ENCODE results near the gene KRT83.

KRT83 gene

GRCh38 chr12:52307836-52308805 is 13.1 kb downstream of the KRT83 start:
- TF ChIP-seq FOXP2 (optimal IDR thresholded peaks at IDR 0.05; ENCODE audit: borderline replicate concordance, extremely low read depth, extremely low read length, insufficient read depth) = no peak

- TF ChIP-seq SIN3A (IDR thresholded peaks at IDR 0.05; ENCODE audit: borderline replicate concordance, insufficient read depth, low read length) (no peak), REST (IDR thresholded peaks at IDR 0.05; ENCODE audit: insufficient read depth in 1 of 2, low read depth in 2 of 2, low read length in 2 of 2) (no peak), POLR2AphosphoS5 (IDR thresholded peaks at IDR 0.05; ENCODE audit: low read depth, low read length) (no peak), FOXP2 (optimal IDR thresholded peaks at IDR 0.05; ENCODE audit: borderline replicate concordance, extremely low read depth, extremely low read length, insufficient read depth) (no peak), TAF1 (IDR thresholded peaks at IDR 0.05; ENCODE audit: borderline replicate concordance, insufficient read depth, low read length) (no peak)
These were observed 14.5 kb downstream of the KRT83 start for GRCh38 chr12:52306731-52307130.

- TF ChIP-seq TAF1 (IDR thresholded peaks at IDR 0.05; ENCODE audit: borderline replicate concordance, insufficient read depth, low read length) (no peak), SIN3A (IDR thresholded peaks at IDR 0.05; ENCODE audit: borderline replicate concordance, insufficient read depth, low read length) (no peak), POLR2AphosphoS5 (IDR thresholded peaks at IDR 0.05; ENCODE audit: low read depth, low read length) (no peak), FOXP2 (optimal IDR thresholded peaks at IDR 0.05; ENCODE audit: borderline replicate concordance, extremely low read depth, extremely low read length, insufficient read depth) (no peak), REST (IDR thresholded peaks at IDR 0.05; ENCODE audit: insufficient read depth in 1 of 2, low read depth in 2 of 2, low read length in 2 of 2) (no peak)
These were observed 15.1 kb downstream of the KRT83 start for GRCh38 chr12:52305921-52306705.

GRCh38 chr12:52300796-52301691 is 20.2 kb downstream of the KRT83 start:
- TF ChIP-seq FOXP2 (optimal IDR thresholded peaks at IDR 0.05; ENCODE audit: borderline replicate concordance, extremely low read depth, extremely low read length, insufficient read depth) = no peak
- TF ChIP-seq POLR2AphosphoS5 (IDR thresholded peaks at IDR 0.05; ENCODE audit: low read depth, low read length) = no peak
- no peak for TF ChIP-seq TAF1 (IDR thresholded peaks at IDR 0.05; ENCODE audit: borderline replicate concordance, insufficient read depth, low read length)
- peak; percentile 84 to 94 for TF ChIP-seq REST (IDR thresholded peaks at IDR 0.05; ENCODE audit: insufficient read depth in 1 of 2, low read depth in 2 of 2, low read length in 2 of 2)

GRCh38 chr12:52298677-52299190 is 22.5 kb downstream of the KRT83 start:
- TF ChIP-seq POLR2AphosphoS5 (IDR thresholded peaks at IDR 0.05; ENCODE audit: low read depth, low read length) = no peak

All from PFSK-1 (cell line).